Upper lobe of left lung (tissue), 6 donors: ENCODE measurements around the gene SEL1L3. TPM values are rescaled to one million over a fixed set of nuclear protein-coding genes. Genes with fewer than 3 reads are reported as not detected.
A peak's percentile ranks its signal among the peaks of the same experiment; 100 is the strongest.
"Not testable (repeated sequence)": the region's sequence is repeated elsewhere in the genome, so short reads cannot be mapped to it uniquely, and the experiment has no call there.

ENCODE experiments used
- ATAC-seq, 2 donors: fragments of 200-7000 bp; cut with Tn5 transposase; one replicate each; pipeline ENCODE4 v1.9.1; 2022; ENCODE audit warnings: mild to moderate bottlenecking in 2 of 2, moderate library complexity in 2 of 2; ENCODE audit not compliant: low FRiP score in 2 of 2
- DNase-seq, 2 donors: peaks; one replicate each; pipeline ENCODE4 v3.0.0-alpha.2; 2019 to 2020
- H3K27ac ChIP-seq, 4 donors: fragments of 200-600 bp; sonication (generic); one replicate each; pipeline ENCODE4 v1.5.1; 2016 to 2019
- H3K27me3 ChIP-seq, 4 donors: fragments of 200-600 bp; sonication (generic); one replicate each; pipeline ENCODE4 v1.5.1; 2017 to 2019
- H3K36me3 ChIP-seq, 4 donors: fragments of 200-600 bp; sonication (generic); one replicate each; pipeline ENCODE4 v1.5.1; 2016 to 2019
- H3K4me1 ChIP-seq, 4 donors: fragments of 200-600 bp; sonication (generic); one replicate each; pipeline ENCODE4 v1.5.1; 2018 to 2019
- H3K4me3 ChIP-seq, 4 donors: fragments of 200-600 bp; sonication (generic); one replicate each; pipeline ENCODE4 v1.5.1; 2017 to 2019; ENCODE audit warnings: mild to moderate bottlenecking in 2 of 4, moderate library complexity in 1 of 4
- H3K9me3 ChIP-seq, 4 donors: fragments of 200-600 bp; sonication (generic); one replicate each; pipeline ENCODE4 v1.5.1; 2018 to 2019
- EP300 ChIP-seq, 4 donors: sonication (generic); formaldehyde crosslinking; IDR thresholded peaks; one replicate each; pipeline ENCODE4 v1.5.1; 2017; ENCODE audit warnings: antibody characterized with exemption in 4 of 4, control low read depth in 2 of 4
- POLR2A ChIP-seq, 4 donors: fragments of 450-650 bp; IDR thresholded peaks; one replicate each; pipeline ENCODE4 v1.5.1; 2016 to 2017; ENCODE audit warnings: antibody characterized with exemption in 4 of 4, mild to moderate bottlenecking in 2 of 4
- POLR2AphosphoS5 ChIP-seq, 2 donors: sonication (generic); formaldehyde crosslinking; IDR thresholded peaks; one replicate each; pipeline ENCODE4 v1.5.1; 2017; ENCODE audit warnings: antibody characterized with exemption in 2 of 2
- WGBS, 2 donors: methylation state at CpG; one replicate each; pipeline ENCODE4 v1.1.5; 2017 to 2018; 5-methylcytosine and 5-hydroxymethylcytosine counted together
- total RNA-seq, 6 donors: library from RNA; depleted of rRNA in 4 of 6; stranded (reverse); fragments of >200 nt in 4 of 6; gene quantifications; one replicate each; pipeline versions ENCODE4 v1.1.0 to v1.2.1, GENCODE V29; 2016 to 2021
- TF ChIP-seq, protein P1 (sequence below), 6 experiments: fragments of 450-650 bp in 4 of 6; fragments of 200-600 bp in 2 of 6; sonication (generic) in 2 of 6; IDR thresholded peaks; one replicate each; pipeline ENCODE4 v1.5.1; 2016 to 2019; ENCODE audit warnings: antibody characterized with exemption in 6 of 6
- donor health status: DM: no; HTN: no; CAD: no; lungs with moderate emphysema.
- donor health status: DM: no; HTN: yes; CAD: no; lungs with severe emphysema.

SEL1L3 gene
- total RNA-seq, 6 donors from 2014 or later, result 41.7 to 197 (median 64.7) TPM

DNA sequence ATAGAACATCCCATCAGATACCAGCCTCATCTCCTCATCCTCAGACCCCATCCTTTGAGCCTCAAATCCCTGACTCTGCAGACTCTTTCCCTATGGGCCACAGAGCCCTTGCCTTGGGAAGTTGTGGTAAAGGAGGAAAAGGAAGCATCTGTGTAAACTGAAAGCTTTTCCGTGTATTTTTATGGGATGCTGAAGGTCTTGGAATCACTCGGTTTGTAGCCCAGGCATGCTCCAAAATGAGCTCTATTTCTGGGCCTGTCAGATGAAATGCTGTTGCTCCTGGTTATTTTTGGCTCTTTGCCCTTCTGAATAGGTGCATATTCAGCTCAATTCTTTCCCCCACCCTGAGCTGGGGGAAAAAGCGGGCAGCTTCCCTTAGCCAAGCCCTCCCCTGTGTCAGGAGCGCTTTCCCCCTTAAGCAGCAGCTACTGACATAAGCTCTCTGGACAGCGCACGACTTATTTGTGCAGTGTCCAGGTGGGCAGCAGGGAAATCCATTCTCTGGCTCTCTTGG lies 5.0 kb upstream of the SEL1L3 start:
- 72 to 81% methylated on average over 6 of the region's 6 CpGs for WGBS, 2 donors
- no peak for DNase-seq
- TF ChIP-seq, protein P1, sequence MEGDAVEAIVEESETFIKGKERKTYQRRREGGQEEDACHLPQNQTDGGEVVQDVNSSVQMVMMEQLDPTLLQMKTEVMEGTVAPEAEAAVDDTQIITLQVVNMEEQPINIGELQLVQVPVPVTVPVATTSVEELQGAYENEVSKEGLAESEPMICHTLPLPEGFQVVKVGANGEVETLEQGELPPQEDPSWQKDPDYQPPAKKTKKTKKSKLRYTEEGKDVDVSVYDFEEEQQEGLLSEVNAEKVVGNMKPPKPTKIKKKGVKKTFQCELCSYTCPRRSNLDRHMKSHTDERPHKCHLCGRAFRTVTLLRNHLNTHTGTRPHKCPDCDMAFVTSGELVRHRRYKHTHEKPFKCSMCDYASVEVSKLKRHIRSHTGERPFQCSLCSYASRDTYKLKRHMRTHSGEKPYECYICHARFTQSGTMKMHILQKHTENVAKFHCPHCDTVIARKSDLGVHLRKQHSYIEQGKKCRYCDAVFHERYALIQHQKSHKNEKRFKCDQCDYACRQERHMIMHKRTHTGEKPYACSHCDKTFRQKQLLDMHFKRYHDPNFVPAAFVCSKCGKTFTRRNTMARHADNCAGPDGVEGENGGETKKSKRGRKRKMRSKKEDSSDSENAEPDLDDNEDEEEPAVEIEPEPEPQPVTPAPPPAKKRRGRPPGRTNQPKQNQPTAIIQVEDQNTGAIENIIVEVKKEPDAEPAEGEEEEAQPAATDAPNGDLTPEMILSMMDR (IDR thresholded peaks at IDR 0.05), result no peak
- TF ChIP-seq EP300 (IDR thresholded peaks at IDR 0.05), result no peak
- TF ChIP-seq POLR2A (IDR thresholded peaks at IDR 0.05), result no peak
- no peak for TF ChIP-seq POLR2AphosphoS5 (IDR thresholded peaks at IDR 0.05)

DNA sequence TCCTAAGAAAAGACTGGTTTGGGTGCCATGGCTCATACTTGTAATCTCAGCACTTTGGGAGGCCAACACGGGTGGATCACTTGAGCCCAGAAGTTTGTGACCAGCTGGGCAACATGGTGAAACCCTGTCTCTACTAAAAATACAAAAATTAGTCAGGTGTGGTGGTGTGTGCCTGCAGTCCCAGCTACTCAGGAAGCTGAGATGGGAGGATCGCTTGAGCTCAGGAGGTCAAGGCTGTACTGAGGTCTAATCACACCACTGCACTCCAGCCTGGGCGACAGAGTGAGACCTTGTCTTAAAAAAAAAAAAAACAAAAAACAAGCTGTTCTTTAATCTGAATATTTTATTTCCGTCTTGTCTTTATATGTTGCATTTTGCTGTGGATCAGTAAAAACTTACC lies 3.6 kb upstream of the SEL1L3 start:
- WGBS, 2 donors, result 92 to 97% methylated on average over 4 of the region's 4 CpGs
- H3K27me3 ChIP-seq, DNase-seq, H3K4me3 ChIP-seq, H3K9me3 ChIP-seq, H3K36me3 ChIP-seq, ATAC-seq, H3K27ac ChIP-seq: not testable (repeated sequence)
- peaks cover 5 to 24% (median 9%) of the 10 kb centered on the region in 4 donors for H3K4me1 ChIP-seq

More for the DNA sequence above, 5.0 kb upstream of the SEL1L3 start:
- no peaks in the 10 kb centered on the region for H3K27me3 ChIP-seq
- no peaks in the 10 kb centered on the region for H3K9me3 ChIP-seq
- peaks cover 2 to 22% (median 6%) of the 10 kb centered on the region in 4 donors for H3K4me1 ChIP-seq
- no peak for ATAC-seq
- H3K27ac ChIP-seq, result peak overlapping the region in 1 of 4 donors; percentile 23
- no peaks in the 10 kb centered on the region for H3K36me3 ChIP-seq
- H3K4me3 ChIP-seq, result no peak overlapping the region

DNA sequence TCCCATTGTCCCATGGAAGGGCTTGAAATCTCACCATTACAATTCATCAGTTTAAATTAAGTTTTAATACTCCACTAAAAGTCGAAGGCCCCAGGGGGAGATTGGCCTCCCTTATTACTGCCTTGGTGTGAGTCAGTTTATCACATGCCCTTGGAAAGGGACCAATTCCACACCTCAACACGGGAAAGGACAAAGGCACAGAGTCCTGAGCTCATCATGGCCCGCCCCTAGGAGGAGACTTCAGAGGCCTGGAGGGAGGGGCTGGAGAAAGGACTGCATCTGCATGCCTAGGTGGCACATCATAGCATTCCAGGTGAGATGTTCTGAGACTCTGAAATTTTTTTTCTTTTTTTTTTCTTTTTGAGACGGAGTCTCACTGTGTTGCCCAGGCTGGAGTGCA lies 2.8 kb upstream of the SEL1L3 start:
- peak in 1 of 2 donors; percentile 70 for ATAC-seq
- DNase-seq, result peak in 1 of 2 donors; percentile 50
- H3K4me1 ChIP-seq, result peaks cover 13 to 33% (median 17%) of the 10 kb centered on the region in 4 donors
- no peak for TF ChIP-seq EP300 (IDR thresholded peaks at IDR 0.05)
- no peaks in the 10 kb centered on the region for H3K9me3 ChIP-seq
- no peaks in the 10 kb centered on the region for H3K36me3 ChIP-seq
- H3K4me3 ChIP-seq, result no peak overlapping the region
- H3K27me3 ChIP-seq, result no peaks in the 10 kb centered on the region
- WGBS, 2 donors, result 73 to 76% methylated on average over 4 of the region's 4 CpGs
- no peak overlapping the region for H3K27ac ChIP-seq

DNA sequence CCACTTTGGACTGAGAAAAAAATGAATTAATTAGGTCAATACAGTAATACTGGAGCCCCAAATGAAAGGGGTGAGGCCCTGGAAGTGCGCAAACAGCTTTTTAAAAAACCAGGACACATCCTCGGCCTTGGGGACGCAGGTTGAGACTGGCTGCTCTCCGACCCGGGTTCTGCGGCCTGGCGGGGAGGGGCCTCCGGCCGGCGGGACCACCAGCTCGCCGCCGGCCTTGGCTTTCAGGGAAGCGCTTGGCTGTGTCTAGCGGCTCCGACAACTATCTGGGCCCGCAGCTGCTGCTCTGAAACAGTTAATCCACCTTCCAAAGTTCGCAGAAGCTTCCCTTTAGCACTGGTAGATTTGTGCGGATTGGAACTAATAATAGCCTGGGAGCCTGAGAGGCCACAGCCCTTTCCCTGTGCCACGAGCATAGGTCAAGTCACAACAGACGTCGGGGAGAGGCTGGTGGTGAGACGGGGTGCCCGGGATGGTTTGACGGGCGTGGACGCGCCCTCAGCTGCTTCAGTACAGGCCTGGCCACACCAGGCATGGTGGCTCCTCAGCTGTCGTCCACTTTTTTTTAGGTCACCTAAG lies 1.1 kb upstream of the SEL1L3 start:
- no peak for ATAC-seq
- peak overlapping the region; percentile 74 to 93 (median 86) for H3K27ac ChIP-seq

DNA sequence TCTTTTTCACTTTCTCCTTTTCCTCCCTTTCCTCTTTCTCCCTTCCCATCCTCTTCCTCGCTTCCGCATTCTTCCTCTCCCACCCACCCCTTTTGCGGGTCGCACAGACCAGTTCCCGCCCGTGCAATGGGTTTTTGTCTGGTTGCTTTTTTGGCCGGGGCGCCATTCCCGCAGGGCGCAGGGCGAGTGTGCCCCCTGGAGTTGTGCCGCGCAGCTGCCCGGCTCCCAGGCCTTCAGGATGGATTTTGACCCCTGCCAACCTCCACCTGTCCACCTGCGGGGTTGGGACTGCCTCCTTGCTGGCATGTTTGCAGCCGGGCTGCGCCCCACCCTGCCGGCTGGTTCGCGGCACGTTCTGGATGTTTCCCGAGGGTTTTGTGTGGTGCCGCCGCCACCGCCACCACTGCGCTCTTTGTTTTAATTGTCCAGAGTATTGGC lies 578 bp upstream of the SEL1L3 start:
- peak; percentile 16 to 28 for ATAC-seq
- H3K36me3 ChIP-seq, result no peaks in the 10 kb centered on the region
- no peaks in the 10 kb centered on the region for H3K9me3 ChIP-seq
- H3K27ac ChIP-seq, result peak overlapping the region; percentile 74 to 93 (median 86)
- WGBS, 2 donors, result 14 to 23% methylated on average over 23 to 26 of the region's 26 CpGs
- no peaks in the 10 kb centered on the region for H3K27me3 ChIP-seq
- H3K4me3 ChIP-seq, result peak overlapping the region; percentile 50 to 92 (median 84)
- TF ChIP-seq EP300 (IDR thresholded peaks at IDR 0.05), result no peak
- TF ChIP-seq, protein P1 (IDR thresholded peaks at IDR 0.05), result peak in 5 of 6 experiments; percentile 19 to 59 (median 23)
- DNase-seq, result peak; percentile 46 to 89
- H3K4me1 ChIP-seq, result peaks cover 32 to 51% (median 36%) of the 10 kb centered on the region in 4 donors

More for the DNA sequence above, 1.1 kb upstream of the SEL1L3 start:
- Histone ChIP-seq H3K4me3 (peak overlapping the region in 3 of 4 donors; percentile 83 to 92 (median 84)), H3K36me3 (no peaks in the 10 kb centered on the region), H3K4me1 (peaks cover 30 to 49% (median 34%) of the 10 kb centered on the region in 4 donors), H3K27me3 (no peaks in the 10 kb centered on the region), H3K9me3 (no peaks in the 10 kb centered on the region)
- WGBS, 2 donors, result 64 to 68% methylated on average over 24 to 25 of the region's 29 CpGs
- TF ChIP-seq POLR2A (IDR thresholded peaks at IDR 0.05), result no peak
- TF ChIP-seq, protein P1 (IDR thresholded peaks at IDR 0.05), result peak in 1 of 6 experiments; percentile 4
- peak in 1 of 2 donors; percentile 67 for DNase-seq
